WTC11 (cell line): Measurements from ENCODE around the gene ZNF507. TPM values are rescaled to one million over a fixed set of nuclear protein-coding genes. Genes with fewer than 3 reads are reported as not detected.

Source experiments
- ATAC-seq: fragments of 200-7000 bp; cut with Tn5 transposase; 2 replicates; pipeline ENCODE4 v1.10.0; 2021; ENCODE audit warnings: mild to moderate bottlenecking, moderate library complexity
- CTCF ChIA-PET: fragments of 300-600 bp; sonication (Branson Sonifier 250); formaldehyde crosslinking; loops from one replicate; lab custom pipeline; 2021; ENCODE audit warnings: antibody characterized with exemption; lab: Charles Lee
- POLR2A ChIA-PET: fragments of 350-600 bp; sonication (Branson Sonifier 250); formaldehyde crosslinking; loops from one replicate; lab custom pipeline; 2021; ENCODE audit warnings: antibody characterized with exemption; lab: Charles Lee
- DNase-seq: peaks from one replicate; pipeline ENCODE4 v3.0.0; 2021; ENCODE audit warnings: low spot score
- H3K27ac Mint-ChIP-seq: 2 replicates; pipeline ENCODE4 v1.8.0; 2021; ENCODE audit warnings: mixed read lengths
- H3K27me3 Mint-ChIP-seq: 2 replicates; pipeline ENCODE4 v1.8.0; 2021; ENCODE audit warnings: low read depth, mild to moderate bottlenecking, moderate library complexity, mixed read lengths
- H3K36me3 Mint-ChIP-seq: 2 replicates; pipeline ENCODE4 v1.8.0; 2021; ENCODE audit warnings: mixed read lengths
- H3K4me1 Mint-ChIP-seq: 2 replicates; pipeline ENCODE4 v1.8.0; 2022; ENCODE audit warnings: mixed read lengths
- H3K4me3 Mint-ChIP-seq: 2 replicates; pipeline ENCODE4 v1.8.0; 2021; ENCODE audit warnings: mild to moderate bottlenecking, moderate library complexity, mixed read lengths
- H3K9me3 Mint-ChIP-seq: 2 replicates; pipeline ENCODE4 v1.8.0; 2021; ENCODE audit warnings: mixed read lengths
- ATF3 ChIP-seq: sonication (generic); formaldehyde crosslinking; conservative IDR thresholded peaks from 2 replicates; pipeline ENCODE4 v1.8.1; 2022; ENCODE audit warnings: mild to moderate bottlenecking, missing genetic modification reagents
- GRHL2 ChIP-seq: fragments of 250-450 bp; sonication (Bioruptor Pico); IDR thresholded peaks from 2 replicates; pipeline ENCODE4 v1.8.0; 2022; ENCODE audit warnings: mild to moderate bottlenecking, moderate library complexity; ENCODE audit not compliant: insufficient replicate concordance, severe bottlenecking
- HMGA2 ChIP-seq: fragments of 250-450 bp; sonication (Bioruptor Pico); IDR thresholded peaks from 2 replicates; pipeline ENCODE4 v1.4.0; 2021; ENCODE audit warnings: mild to moderate bottlenecking, moderate library complexity
- JAZF1 ChIP-seq: fragments of 250-450 bp; sonication (Bioruptor Pico); IDR thresholded peaks from 2 replicates; pipeline ENCODE4 v1.9.0; 2021; ENCODE audit warnings: moderate library complexity, mild to moderate bottlenecking, inconsistent platforms
- JUN ChIP-seq: sonication (generic); formaldehyde crosslinking; IDR thresholded peaks from 2 replicates; pipeline ENCODE4 v1.8.0; 2023; ENCODE audit warnings: mild to moderate bottlenecking, missing genetic modification reagents
- MXD4 ChIP-seq: fragments of 250-450 bp; sonication (Bioruptor Pico); IDR thresholded peaks from 2 replicates; pipeline ENCODE4 v1.8.0; 2021; ENCODE audit warnings: mild to moderate bottlenecking, moderate library complexity, borderline replicate concordance
- MYBL2 ChIP-seq: sonication (generic); formaldehyde crosslinking; IDR thresholded peaks from 2 replicates; pipeline ENCODE4 v1.8.1; 2023; ENCODE audit warnings: mild to moderate bottlenecking, moderate library complexity, missing genetic modification reagents
- NR2C2 ChIP-seq: sonication (generic); formaldehyde crosslinking; IDR thresholded peaks from 2 replicates; pipeline ENCODE4 v1.8.0; 2022; ENCODE audit warnings: mild to moderate bottlenecking, missing genetic modification reagents
- NR3C1 ChIP-seq: sonication (generic); formaldehyde crosslinking; conservative IDR thresholded peaks from 2 replicates; pipeline ENCODE4 v1.8.1; 2023; ENCODE audit warnings: low read depth, mild to moderate bottlenecking, missing genetic modification reagents
- PREB ChIP-seq: sonication (generic); formaldehyde crosslinking; IDR thresholded peaks from 2 replicates; pipeline ENCODE4 v1.8.1; 2022; ENCODE audit warnings: mild to moderate bottlenecking, missing genetic modification reagents, moderate library complexity, borderline replicate concordance
- RELA ChIP-seq: sonication (generic); formaldehyde crosslinking; IDR thresholded peaks from 2 replicates; pipeline ENCODE4 v1.8.1; 2022; ENCODE audit warnings: missing genetic modification reagents, mild to moderate bottlenecking, borderline replicate concordance
- SOX15 ChIP-seq: fragments of 250-450 bp; sonication (Bioruptor Pico); IDR thresholded peaks from 2 replicates; pipeline ENCODE4 v1.9.0; 2021; ENCODE audit warnings: mild to moderate bottlenecking
- TCF7 ChIP-seq: sonication (generic); formaldehyde crosslinking; IDR thresholded peaks from 2 replicates; pipeline ENCODE4 v1.8.0; 2022; ENCODE audit warnings: mild to moderate bottlenecking, low read depth, missing genetic modification reagents, moderate library complexity
- ZNF512 ChIP-seq: sonication (generic); formaldehyde crosslinking; IDR thresholded peaks from 2 replicates; pipeline ENCODE4 v1.8.1; 2022; ENCODE audit warnings: missing genetic modification reagents, borderline replicate concordance
- total RNA-seq: library from RNA; stranded (reverse); gene quantifications from 3 replicates; pipeline ENCODE4 v1.2.3, GENCODE V29; 2021
- TF ChIP-seq, protein P1 (sequence below): sonication (generic); formaldehyde crosslinking; IDR thresholded peaks from 2 replicates; pipeline ENCODE4 v1.8.1; 2023; ENCODE audit warnings: mild to moderate bottlenecking, moderate library complexity, missing genetic modification reagents
- TF ChIP-seq, protein P2 (sequence below): fragments of 250-450 bp; sonication (Bioruptor Pico); IDR thresholded peaks from 2 replicates; pipeline ENCODE4 v1.9.0; 2021; ENCODE audit warnings: mild to moderate bottlenecking
- TF ChIP-seq, protein P3 (sequence below): sonication (generic); formaldehyde crosslinking; IDR thresholded peaks from 2 replicates; pipeline ENCODE4 v1.8.0; 2022; ENCODE audit warnings: mild to moderate bottlenecking, missing genetic modification reagents
- TF ChIP-seq, protein P4 (sequence below): sonication (generic); formaldehyde crosslinking; IDR thresholded peaks from 2 replicates; pipeline ENCODE4 v1.8.0; 2023; ENCODE audit warnings: mild to moderate bottlenecking, missing genetic modification reagents

The ZNF507 gene
- total RNA-seq, 1 experiment from 2014 or later, result 27.6 TPM

DNA sequence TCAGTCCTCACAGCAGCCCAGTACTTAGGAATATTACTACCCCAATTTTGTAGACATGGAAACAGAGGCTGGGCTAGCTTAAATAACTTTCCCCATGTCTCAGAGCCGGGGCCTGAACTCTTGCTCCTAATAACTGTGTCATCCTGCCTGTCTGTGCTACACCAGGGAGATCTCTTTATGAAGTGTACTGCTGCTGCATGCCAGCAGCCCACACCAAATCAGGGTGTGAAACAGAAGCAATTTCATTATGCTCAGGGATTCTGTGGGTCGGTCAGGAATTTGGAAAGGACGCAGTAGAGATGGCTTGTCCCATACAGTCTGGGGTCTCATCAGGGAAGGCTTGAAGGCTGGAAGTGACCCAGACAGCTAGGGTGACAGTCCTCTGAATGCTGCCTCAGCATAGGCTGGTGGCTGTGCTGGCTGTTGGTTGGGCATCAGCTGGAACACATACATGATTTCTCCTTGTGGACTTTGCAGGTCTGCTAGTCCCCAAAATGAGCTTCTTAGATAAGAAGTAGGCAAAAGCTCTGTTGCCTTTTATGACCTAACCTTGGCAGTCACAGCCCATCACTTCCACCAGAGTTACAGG is 22.6 kb downstream of the ZNF507 start:
- Mint-ChIP-seq H3K36me3 (peaks cover 40% of the 10 kb centered on the region), H3K27ac (no peak overlapping the region), H3K4me3 (no peak overlapping the region), H3K4me1 (no peaks in the 10 kb centered on the region), H3K27me3 (no peaks in the 10 kb centered on the region), H3K9me3 (0 out of 2 replicates have a peak, but pooled peaks cover 3% of the 10 kb centered on the region)
- TF ChIP-seq PREB (CRISPR knock-in tag) (no peak), ATF3 (CRISPR knock-in tag) (no peak), JUN (no peak), HMGA2 (CRISPR knock-in tag) (no peak), TCF7 (CRISPR knock-in tag) (no peak), JAZF1 (CRISPR knock-in tag) (no peak), MXD4 (CRISPR knock-in tag) (no peak), NR3C1 (CRISPR knock-in tag) (no peak)
- ChIA-PET CTCF (no interaction called here), POLR2A (no interaction called here)
- DNase-seq, result no peak
- ATAC-seq, result no peak

DNA sequence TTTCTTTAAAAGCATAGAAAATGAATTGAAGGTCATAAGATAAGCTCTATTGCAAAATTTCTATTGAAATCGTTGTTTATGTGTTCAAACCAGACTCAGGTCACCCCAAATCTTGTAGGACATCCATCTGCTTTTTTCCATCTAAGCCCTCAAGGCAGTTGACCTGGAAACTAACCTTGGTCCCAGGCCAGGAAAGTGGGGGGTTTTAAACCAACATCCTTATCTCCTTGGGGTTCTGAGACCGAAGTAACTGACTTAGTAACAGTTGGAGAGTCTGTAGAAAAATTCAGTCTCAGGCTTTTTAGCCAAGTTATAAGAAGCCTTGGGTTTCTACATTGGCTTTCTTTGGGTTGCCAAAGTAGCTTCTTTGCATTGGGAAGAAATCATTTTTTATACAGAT is 23.4 kb downstream of the ZNF507 start:
- Mint-ChIP-seq H3K27me3 (no peaks in the 10 kb centered on the region), H3K36me3 (peaks cover 48% of the 10 kb centered on the region), H3K4me1 (no peaks in the 10 kb centered on the region), H3K27ac (no peak overlapping the region), H3K9me3 (0 out of 2 replicates have a peak, but pooled peaks cover 3% of the 10 kb centered on the region), H3K4me3 (no peak overlapping the region)
- DNase-seq (no peak), ATAC-seq (no peak)
- ChIA-PET POLR2A (no interaction called here), CTCF (no interaction called here)
- no peak for TF ChIP-seq NR2C2
- no peak for TF ChIP-seq RELA
- TF ChIP-seq, protein P1, sequence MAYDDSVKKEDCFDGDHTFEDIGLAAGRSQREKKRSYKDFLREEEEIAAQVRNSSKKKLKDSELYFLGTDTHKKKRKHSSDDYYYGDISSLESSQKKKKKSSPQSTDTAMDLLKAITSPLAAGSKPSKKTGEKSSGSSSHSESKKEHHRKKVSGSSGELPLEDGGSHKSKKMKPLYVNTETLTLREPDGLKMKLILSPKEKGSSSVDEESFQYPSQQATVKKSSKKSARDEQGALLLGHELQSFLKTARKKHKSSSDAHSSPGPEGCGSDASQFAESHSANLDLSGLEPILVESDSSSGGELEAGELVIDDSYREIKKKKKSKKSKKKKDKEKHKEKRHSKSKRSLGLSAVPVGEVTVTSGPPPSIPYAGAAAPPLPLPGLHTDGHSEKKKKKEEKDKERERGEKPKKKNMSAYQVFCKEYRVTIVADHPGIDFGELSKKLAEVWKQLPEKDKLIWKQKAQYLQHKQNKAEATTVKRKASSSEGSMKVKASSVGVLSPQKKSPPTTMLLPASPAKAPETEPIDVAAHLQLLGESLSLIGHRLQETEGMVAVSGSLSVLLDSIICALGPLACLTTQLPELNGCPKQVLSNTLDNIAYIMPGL, result no peak
- no peak for TF ChIP-seq GRHL2 (CRISPR knock-in tag)
- TF ChIP-seq, protein P2, sequence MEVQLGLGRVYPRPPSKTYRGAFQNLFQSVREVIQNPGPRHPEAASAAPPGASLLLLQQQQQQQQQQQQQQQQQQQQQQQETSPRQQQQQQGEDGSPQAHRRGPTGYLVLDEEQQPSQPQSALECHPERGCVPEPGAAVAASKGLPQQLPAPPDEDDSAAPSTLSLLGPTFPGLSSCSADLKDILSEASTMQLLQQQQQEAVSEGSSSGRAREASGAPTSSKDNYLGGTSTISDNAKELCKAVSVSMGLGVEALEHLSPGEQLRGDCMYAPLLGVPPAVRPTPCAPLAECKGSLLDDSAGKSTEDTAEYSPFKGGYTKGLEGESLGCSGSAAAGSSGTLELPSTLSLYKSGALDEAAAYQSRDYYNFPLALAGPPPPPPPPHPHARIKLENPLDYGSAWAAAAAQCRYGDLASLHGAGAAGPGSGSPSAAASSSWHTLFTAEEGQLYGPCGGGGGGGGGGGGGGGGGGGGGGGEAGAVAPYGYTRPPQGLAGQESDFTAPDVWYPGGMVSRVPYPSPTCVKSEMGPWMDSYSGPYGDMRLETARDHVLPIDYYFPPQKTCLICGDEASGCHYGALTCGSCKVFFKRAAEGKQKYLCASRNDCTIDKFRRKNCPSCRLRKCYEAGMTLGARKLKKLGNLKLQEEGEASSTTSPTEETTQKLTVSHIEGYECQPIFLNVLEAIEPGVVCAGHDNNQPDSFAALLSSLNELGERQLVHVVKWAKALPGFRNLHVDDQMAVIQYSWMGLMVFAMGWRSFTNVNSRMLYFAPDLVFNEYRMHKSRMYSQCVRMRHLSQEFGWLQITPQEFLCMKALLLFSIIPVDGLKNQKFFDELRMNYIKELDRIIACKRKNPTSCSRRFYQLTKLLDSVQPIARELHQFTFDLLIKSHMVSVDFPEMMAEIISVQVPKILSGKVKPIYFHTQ (CRISPR knock-in tag), result no peak

- DNase-seq (no peak), ATAC-seq (no peak)
- ChIA-PET CTCF (no interaction called here), POLR2A (no interaction called here)
- Mint-ChIP-seq H3K4me1 (no peaks in the 10 kb centered on the region), H3K27me3 (no peaks in the 10 kb centered on the region), H3K4me3 (no peak overlapping the region), H3K36me3 (peaks cover 55% of the 10 kb centered on the region), H3K27ac (no peak overlapping the region), H3K9me3 (peaks cover 12% of the 10 kb centered on the region)
- TF ChIP-seq ZNF512 (no peak), MYBL2 (no peak), SOX15 (CRISPR knock-in tag) (no peak)
- TF ChIP-seq, protein P3, sequence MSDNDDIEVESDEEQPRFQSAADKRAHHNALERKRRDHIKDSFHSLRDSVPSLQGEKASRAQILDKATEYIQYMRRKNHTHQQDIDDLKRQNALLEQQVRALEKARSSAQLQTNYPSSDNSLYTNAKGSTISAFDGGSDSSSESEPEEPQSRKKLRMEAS (CRISPR knock-in tag), result no peak
- TF ChIP-seq, protein P1, result no peak
- TF ChIP-seq, protein P4, sequence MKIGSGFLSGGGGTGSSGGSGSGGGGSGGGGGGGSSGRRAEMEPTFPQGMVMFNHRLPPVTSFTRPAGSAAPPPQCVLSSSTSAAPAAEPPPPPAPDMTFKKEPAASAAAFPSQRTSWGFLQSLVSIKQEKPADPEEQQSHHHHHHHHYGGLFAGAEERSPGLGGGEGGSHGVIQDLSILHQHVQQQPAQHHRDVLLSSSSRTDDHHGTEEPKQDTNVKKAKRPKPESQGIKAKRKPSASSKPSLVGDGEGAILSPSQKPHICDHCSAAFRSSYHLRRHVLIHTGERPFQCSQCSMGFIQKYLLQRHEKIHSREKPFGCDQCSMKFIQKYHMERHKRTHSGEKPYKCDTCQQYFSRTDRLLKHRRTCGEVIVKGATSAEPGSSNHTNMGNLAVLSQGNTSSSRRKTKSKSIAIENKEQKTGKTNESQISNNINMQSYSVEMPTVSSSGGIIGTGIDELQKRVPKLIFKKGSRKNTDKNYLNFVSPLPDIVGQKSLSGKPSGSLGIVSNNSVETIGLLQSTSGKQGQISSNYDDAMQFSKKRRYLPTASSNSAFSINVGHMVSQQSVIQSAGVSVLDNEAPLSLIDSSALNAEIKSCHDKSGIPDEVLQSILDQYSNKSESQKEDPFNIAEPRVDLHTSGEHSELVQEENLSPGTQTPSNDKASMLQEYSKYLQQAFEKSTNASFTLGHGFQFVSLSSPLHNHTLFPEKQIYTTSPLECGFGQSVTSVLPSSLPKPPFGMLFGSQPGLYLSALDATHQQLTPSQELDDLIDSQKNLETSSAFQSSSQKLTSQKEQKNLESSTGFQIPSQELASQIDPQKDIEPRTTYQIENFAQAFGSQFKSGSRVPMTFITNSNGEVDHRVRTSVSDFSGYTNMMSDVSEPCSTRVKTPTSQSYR, result no peak
Observed at GRCh38 chr19:32372726-32373517, 27.5 kb downstream of the ZNF507 start.
